Measurements from ENCODE around the gene UBR7.

The UBR7 gene

GRCh38 chr14:93262446-93262845 lies 55.4 kb downstream of the UBR7 start:
- no peak for DNase-seq

- no peak for DNase-seq
These were observed 56.4 kb downstream of the UBR7 start for GRCh38 chr14:93263416-93263815.

GRCh38 chr14:93266127-93266526 lies 59.1 kb downstream of the UBR7 start:
- no peak for DNase-seq

- DNase-seq = no peak
These were observed 60.2 kb downstream of the UBR7 start for GRCh38 chr14:93267149-93267711.

GRCh38 chr14:93268406-93268805 lies 61.4 kb downstream of the UBR7 start:
- no peak for DNase-seq

GRCh38 chr14:93269341-93270068 lies 62.4 kb downstream of the UBR7 start:
- no peak for DNase-seq

GRCh38 chr14:93271111-93271510 lies 64.1 kb downstream of the UBR7 start:
- DNase-seq = no peak

GRCh38 chr14:93274055-93274806 lies 67.2 kb downstream of the UBR7 start:
- no peak for DNase-seq

GRCh38 chr14:93276031-93276716 lies 69.1 kb downstream of the UBR7 start:
- DNase-seq = no peak

All from activated effector memory CD4-positive, alpha-beta T cell treated with Interleukin-2 at 50 U/mL for 16 hours (primary cell).